Activated naive CD4-positive, alpha-beta T cell treated with anti-CD3 and anti-CD28 coated beads, Interleukin-2, amount 50 U/mL, for 72 hours (primary cell): ENCODE results near the gene GDF7. TPM values are rescaled to one million over a fixed set of nuclear protein-coding genes. Genes with fewer than 3 reads are reported as not detected.
"Not testable (repeated sequence)": the region's sequence is repeated elsewhere in the genome, so short reads cannot be mapped to it uniquely, and the experiment has no call there.

Experiments used
- ATAC-seq, 2 donors: fragments of 150-1000 bp; cut with Tn5 transposase; 2 replicates each; pipeline ENCODE4 v1.10.0; 2021; ENCODE audit warnings: mild to moderate bottlenecking in 2 of 2, moderate library complexity in 2 of 2
- DNase-seq, 2 donors: peaks; one replicate each; pipeline ENCODE4 v3.0.0; 2021 to 2022; ENCODE audit warnings: low spot score in 2 of 2
- H3K27ac Mint-ChIP-seq, 2 donors: one replicate each; pipeline ENCODE4 v1.8.0; 2022; ENCODE audit warnings: mild to moderate bottlenecking in 2 of 2, mixed read lengths in 2 of 2
- H3K36me3 Mint-ChIP-seq, 2 donors: one replicate each; pipeline ENCODE4 v1.8.0; 2022; ENCODE audit warnings: mixed read lengths in 2 of 2
- H3K9me3 Mint-ChIP-seq, 2 donors: one replicate each; pipeline ENCODE4 v1.8.0; 2022; ENCODE audit warnings: mixed read lengths in 2 of 2
- total RNA-seq, 2 donors: library from RNA; stranded (reverse); gene quantifications; one replicate each; pipeline ENCODE4 v1.2.3, GENCODE V29; 2022

The GDF7 gene
- total RNA-seq, 2 donors from 2014 or later, result 0.07 TPM; not detected in 1

- peaks cover 13 to 17% of the 10 kb centered on the region in 2 donors for H3K36me3 Mint-ChIP-seq
- DNase-seq, result no peak
- ATAC-seq, result no peak
- H3K27ac Mint-ChIP-seq, result no peak overlapping the region
- no peaks in the 10 kb centered on the region for H3K9me3 Mint-ChIP-seq
Observed at GRCh38 chr2:20691076-20691734, 24.3 kb downstream of the GDF7 start.

- H3K9me3 Mint-ChIP-seq, result no peaks in the 10 kb centered on the region
- peaks cover 5 to 17% of the 10 kb centered on the region in 2 donors for H3K36me3 Mint-ChIP-seq
- ATAC-seq, result no peak
- DNase-seq, result no peak
- no peak overlapping the region for H3K27ac Mint-ChIP-seq
Observed at GRCh38 chr2:20692081-20692480, 25.1 kb downstream of the GDF7 start.

- Mint-ChIP-seq H3K9me3 (no peaks in the 10 kb centered on the region), H3K27ac (no peak overlapping the region), H3K36me3 (peaks cover 0 to 11% of the 10 kb centered on the region in 2 donors)
- ATAC-seq, result no peak
- DNase-seq, result no peak
Observed at GRCh38 chr2:20693317-20693716, 26.4 kb downstream of the GDF7 start.

GRCh38 chr2:20696366-20696765 is 29.4 kb downstream of the GDF7 start:
- Mint-ChIP-seq H3K27ac (no peak overlapping the region), H3K9me3 (no peaks in the 10 kb centered on the region), H3K36me3 (peaks cover 0 to 5% of the 10 kb centered on the region in 2 donors)
- DNase-seq, result no peak
- ATAC-seq, result no peak

GRCh38 chr2:20697322-20697934 is 30.5 kb downstream of the GDF7 start:
- no peak overlapping the region for H3K27ac Mint-ChIP-seq
- DNase-seq, result no peak
- no peak for ATAC-seq
- H3K36me3 Mint-ChIP-seq, result no peaks in the 10 kb centered on the region
- H3K9me3 Mint-ChIP-seq, result no peaks in the 10 kb centered on the region

- no peak for ATAC-seq
- Mint-ChIP-seq H3K27ac (peak overlapping the region in 1 of 2 donors; percentile 38), H3K9me3 (no peaks in the 10 kb centered on the region), H3K36me3 (no peaks in the 10 kb centered on the region)
- no peak for DNase-seq
Observed at GRCh38 chr2:20698916-20699613, 32.1 kb downstream of the GDF7 start.

GRCh38 chr2:20702563-20702962 is 35.6 kb downstream of the GDF7 start:
- Mint-ChIP-seq H3K36me3 (no peaks in the 10 kb centered on the region), H3K27ac (no peak overlapping the region), H3K9me3 (no peaks in the 10 kb centered on the region)
- ATAC-seq (no peak), DNase-seq (no peak)

GRCh38 chr2:20704886-20705285 is 37.9 kb downstream of the GDF7 start:
- Mint-ChIP-seq H3K9me3 (no peaks in the 10 kb centered on the region), H3K27ac (no peak overlapping the region), H3K36me3 (no peaks in the 10 kb centered on the region)
- ATAC-seq (no peak), DNase-seq (no peak)

GRCh38 chr2:20706217-20706616 is 39.3 kb downstream of the GDF7 start:
- DNase-seq, result no peak
- no peaks in the 10 kb centered on the region for H3K9me3 Mint-ChIP-seq
- no peak for ATAC-seq
- no peak overlapping the region for H3K27ac Mint-ChIP-seq
- H3K36me3 Mint-ChIP-seq, result peaks cover 0 to 7% of the 10 kb centered on the region in 2 donors

- peaks cover 0 to 11% of the 10 kb centered on the region in 2 donors for H3K36me3 Mint-ChIP-seq
- no peak for DNase-seq
- peak overlapping the region in 1 of 2 donors; percentile 72 for H3K27ac Mint-ChIP-seq
- ATAC-seq, result no peak
- H3K9me3 Mint-ChIP-seq, result no peaks in the 10 kb centered on the region
Observed at GRCh38 chr2:20706786-20707185, 39.8 kb downstream of the GDF7 start.

GRCh38 chr2:20707601-20708000 is 40.7 kb downstream of the GDF7 start:
- ATAC-seq (no peak), DNase-seq (no peak)
- H3K9me3 Mint-ChIP-seq, result peaks cover 0 to 3% of the 10 kb centered on the region in 2 donors
- peaks cover 5 to 14% of the 10 kb centered on the region in 2 donors for H3K36me3 Mint-ChIP-seq
- peak overlapping the region in 1 of 2 donors; percentile 72 for H3K27ac Mint-ChIP-seq

- peaks cover 24 to 43% of the 10 kb centered on the region in 2 donors for H3K36me3 Mint-ChIP-seq
- peak overlapping the region in 1 of 2 donors; percentile 4 for H3K27ac Mint-ChIP-seq
- not testable (repeated sequence) for DNase-seq, ATAC-seq
- peaks cover 0 to 14% of the 10 kb centered on the region in 2 donors for H3K9me3 Mint-ChIP-seq
Observed at GRCh38 chr2:20711641-20712040, 44.7 kb downstream of the GDF7 start.

GRCh38 chr2:20713585-20713984 is 46.6 kb downstream of the GDF7 start:
- DNase-seq, ATAC-seq, H3K27ac Mint-ChIP-seq: not testable (repeated sequence)
- peaks cover 31 to 57% of the 10 kb centered on the region in 2 donors for H3K36me3 Mint-ChIP-seq
- H3K9me3 Mint-ChIP-seq, result peaks cover 0 to 22% of the 10 kb centered on the region in 2 donors

- Mint-ChIP-seq H3K9me3 (peaks cover 0 to 24% of the 10 kb centered on the region in 2 donors), H3K27ac (peak overlapping the region in 1 of 2 donors; percentile 48), H3K36me3 (peaks cover 34 to 65% of the 10 kb centered on the region in 2 donors)
- DNase-seq, ATAC-seq: not testable (repeated sequence)
Observed at GRCh38 chr2:20714412-20714811, 47.5 kb downstream of the GDF7 start.

- ATAC-seq, result not testable (repeated sequence)
- peaks cover 49 to 74% of the 10 kb centered on the region in 2 donors for H3K36me3 Mint-ChIP-seq
Observed at GRCh38 chr2:20716164-20716563, 49.2 kb downstream of the GDF7 start.

GRCh38 chr2:20717641-20718040 is 50.7 kb downstream of the GDF7 start:
- no peak overlapping the region for H3K27ac Mint-ChIP-seq
- peaks cover 5 to 27% of the 10 kb centered on the region in 2 donors for H3K9me3 Mint-ChIP-seq
- ATAC-seq (no peak), DNase-seq (no peak)
- H3K36me3 Mint-ChIP-seq, result peaks cover 54 to 80% of the 10 kb centered on the region in 2 donors

More at GRCh38 chr2:20716164-20716563, 49.2 kb downstream of the GDF7 start:
- peaks cover 5 to 31% of the 10 kb centered on the region in 2 donors for H3K9me3 Mint-ChIP-seq
- not testable (repeated sequence) for DNase-seq, H3K27ac Mint-ChIP-seq

- Mint-ChIP-seq H3K36me3 (peaks cover 42 to 45% of the 10 kb centered on the region in 2 donors), H3K9me3 (peaks cover 5 to 15% of the 10 kb centered on the region in 2 donors), H3K27ac (no peak overlapping the region)
- no peak for ATAC-seq
- no peak for DNase-seq
Observed at GRCh38 chr2:20722592-20723240, 55.8 kb downstream of the GDF7 start.
